Measurements from ENCODE around the gene ANKS3. TPM values are rescaled to one million over a fixed set of nuclear protein-coding genes. Genes with fewer than 3 reads are reported as not detected.

The ANKS3 gene
- total and polyA plus RNA-seq, 8 donors: 8.7 to 69.1 (median 12.6) TPM

DNA sequence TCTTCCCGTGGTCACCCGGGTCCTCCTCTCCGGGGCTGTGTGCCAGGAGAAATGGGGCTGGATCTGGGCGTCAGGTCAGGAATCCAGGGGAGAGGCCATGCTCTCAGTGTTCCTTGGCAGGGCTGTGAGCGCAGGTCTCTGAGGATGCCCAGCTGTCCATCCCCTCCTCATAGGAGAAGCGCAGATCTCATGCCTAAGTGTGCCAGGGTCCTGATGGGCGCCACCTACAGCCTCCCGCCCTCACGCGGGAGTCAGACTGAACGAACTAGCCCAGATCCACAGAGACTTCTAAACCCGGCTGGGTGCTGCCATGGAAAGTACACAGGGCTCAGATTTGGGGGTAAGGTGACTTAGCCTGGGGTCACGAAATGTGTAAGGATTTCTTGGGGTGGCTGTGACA, 85.2 kb downstream of the ANKS3 start:
- no peak for DNase-seq
- 95 to 98% methylated on average over 13 of the region's 13 CpGs for WGBS, 2 donors
- no peaks in the 10 kb centered on the region for H3K9me3 ChIP-seq
- peaks cover 9 to 14% (median 13%) of the 10 kb centered on the region in 3 donors for H3K4me1 ChIP-seq
- TF ChIP-seq, protein P1, sequence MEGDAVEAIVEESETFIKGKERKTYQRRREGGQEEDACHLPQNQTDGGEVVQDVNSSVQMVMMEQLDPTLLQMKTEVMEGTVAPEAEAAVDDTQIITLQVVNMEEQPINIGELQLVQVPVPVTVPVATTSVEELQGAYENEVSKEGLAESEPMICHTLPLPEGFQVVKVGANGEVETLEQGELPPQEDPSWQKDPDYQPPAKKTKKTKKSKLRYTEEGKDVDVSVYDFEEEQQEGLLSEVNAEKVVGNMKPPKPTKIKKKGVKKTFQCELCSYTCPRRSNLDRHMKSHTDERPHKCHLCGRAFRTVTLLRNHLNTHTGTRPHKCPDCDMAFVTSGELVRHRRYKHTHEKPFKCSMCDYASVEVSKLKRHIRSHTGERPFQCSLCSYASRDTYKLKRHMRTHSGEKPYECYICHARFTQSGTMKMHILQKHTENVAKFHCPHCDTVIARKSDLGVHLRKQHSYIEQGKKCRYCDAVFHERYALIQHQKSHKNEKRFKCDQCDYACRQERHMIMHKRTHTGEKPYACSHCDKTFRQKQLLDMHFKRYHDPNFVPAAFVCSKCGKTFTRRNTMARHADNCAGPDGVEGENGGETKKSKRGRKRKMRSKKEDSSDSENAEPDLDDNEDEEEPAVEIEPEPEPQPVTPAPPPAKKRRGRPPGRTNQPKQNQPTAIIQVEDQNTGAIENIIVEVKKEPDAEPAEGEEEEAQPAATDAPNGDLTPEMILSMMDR (IDR thresholded peaks at IDR 0.05): no peak
- H3K27ac ChIP-seq: no peak overlapping the region
- H3K27me3 ChIP-seq: no peaks in the 10 kb centered on the region
- no peak overlapping the region for H3K4me3 ChIP-seq
- ATAC-seq: no peak
- FAIRE-seq: no peak
- intact Hi-C loops (cut with DNase I): no loop called here
- H3K36me3 ChIP-seq: peaks cover 0 to 15% (median 0%) of the 10 kb centered on the region in 3 donors

GRCh38 chr16:4647644-4647980, 86.5 kb downstream of the ANKS3 start:
- 95 to 97% methylated on average over 8 of the region's 8 CpGs for WGBS, 2 donors
- Histone ChIP-seq H3K36me3 (peaks cover 0 to 12% (median 0%) of the 10 kb centered on the region in 3 donors), H3K9me3 (no peaks in the 10 kb centered on the region), H3K4me1 (peaks cover 0 to under 1% (median under 1%) of the 10 kb centered on the region in 3 donors), H3K4me3 (no peak overlapping the region), H3K27ac (no peak overlapping the region), H3K27me3 (no peaks in the 10 kb centered on the region)
- DNase-seq (no peak), FAIRE-seq (no peak), ATAC-seq (no peak)
- intact Hi-C loops (cut with DNase I): no loop called here
- TF ChIP-seq, protein P1 (IDR thresholded peaks at IDR 0.05): no peak

- no peaks in the 10 kb centered on the region for H3K4me1 ChIP-seq
- H3K36me3 ChIP-seq: peaks cover 0 to 8% (median 0%) of the 10 kb centered on the region in 3 donors
- FAIRE-seq (no peak), DNase-seq (no peak), ATAC-seq (no peak)
- no peaks in the 10 kb centered on the region for H3K27me3 ChIP-seq
- WGBS, 2 donors: 95 to 96% methylated on average over 21 to 22 of the region's 22 CpGs
- H3K27ac ChIP-seq: no peak overlapping the region
- intact Hi-C loops (cut with DNase I): no loop called here
- no peaks in the 10 kb centered on the region for H3K9me3 ChIP-seq
- H3K4me3 ChIP-seq: no peak overlapping the region
- TF ChIP-seq, protein P1 (IDR thresholded peaks at IDR 0.05): no peak
Observed at GRCh38 chr16:4646773-4647643, 87.1 kb downstream of the ANKS3 start.

Small RNA genes lying within 50 kb of the gene (microRNA-seq; reads per million reads assigned to microRNA genes)
- 0 to 0.77 reads per million in 2 donors for gene MIR6769A

Other genes with a start within 250 kb of the ANKS3 start
- 10 to 100 TPM; 16.3 to 20.1 (median 18.9) TPM for gene CDIP1, start 195.5 kb downstream of the ANKS3 start, total RNA-seq
- 10 to 100 TPM; 13.6 to 24.4 TPM for gene CDIP1, start 195.5 kb downstream of the ANKS3 start, polyA plus RNA-seq
- gene C16orf96, start 177.9 kb downstream of the ANKS3 start, total RNA-seq: under 1 TPM; 0.28 to 0.47 (median 0.34) TPM
- gene C16orf96, start 177.9 kb downstream of the ANKS3 start, polyA plus RNA-seq: under 1 TPM; 0.30 to 0.31 TPM
- 10 to 100 TPM in 5 of 6 donors, 1 to 10 TPM in 1; 9.1 to 19.4 (median 14.3) TPM for gene UBALD1, start 119.4 kb downstream of the ANKS3 start, total RNA-seq
- 10 to 100 TPM; 29.3 to 42.5 TPM for gene UBALD1, start 119.4 kb downstream of the ANKS3 start, polyA plus RNA-seq
- 10 to 100 TPM; 29.0 to 43.8 (median 33.0) TPM for gene MGRN1, start 109.4 kb downstream of the ANKS3 start, total RNA-seq
- 10 to 100 TPM; 17.2 to 29.9 TPM for gene MGRN1, start 109.4 kb downstream of the ANKS3 start, polyA plus RNA-seq
- gene NUDT16L1, start 40.7 kb downstream of the ANKS3 start, total RNA-seq: 10 to 100 TPM in 5 of 6 donors, 1 to 10 TPM in 1; 7.0 to 16.5 (median 12.8) TPM
- 10 to 100 TPM; 17.3 to 32.3 TPM for gene NUDT16L1, start 40.7 kb downstream of the ANKS3 start, polyA plus RNA-seq
- 1 to 10 TPM in 1 of 6 donors, under 1 TPM in 5; 0.23 to 1.0 (median 0.58) TPM for gene DNAAF8, start 266 bp upstream of the ANKS3 start, total RNA-seq
- gene DNAAF8, start 266 bp upstream of the ANKS3 start, polyA plus RNA-seq: 1 to 10 TPM in 1 of 2 donors, under 1 TPM in 1; 0.52 to 1.0 TPM
- 10 to 100 TPM in 1 of 6 donors, 1 to 10 TPM in 5; 5.5 to 10.0 (median 7.2) TPM for gene ZNF500, start 32.9 kb upstream of the ANKS3 start, total RNA-seq
- 10 to 100 TPM in 1 of 2 donors, 1 to 10 TPM in 1; 6.5 to 14.1 TPM for gene ZNF500, start 32.9 kb upstream of the ANKS3 start, polyA plus RNA-seq
- not detected for gene SEPTIN12, start 54.1 kb upstream of the ANKS3 start, total RNA-seq
- gene SEPTIN12, start 54.1 kb upstream of the ANKS3 start, polyA plus RNA-seq: 1 to 10 TPM in 1 of 2 donors, not detected in 1; 1.4 TPM
- gene SMIM22, start 61.1 kb upstream of the ANKS3 start, total RNA-seq: 10 to 100 TPM; 49.2 to 69.1 (median 63.2) TPM
- gene SMIM22, start 61.1 kb upstream of the ANKS3 start, polyA plus RNA-seq: 100 to 1,000 TPM; 176 to 367 TPM
- gene ROGDI, start 68.4 kb upstream of the ANKS3 start, total RNA-seq: 10 to 100 TPM; 12.3 to 18.3 (median 13.0) TPM
- 10 to 100 TPM; 55.0 to 63.0 TPM for gene ROGDI, start 68.4 kb upstream of the ANKS3 start, polyA plus RNA-seq
- gene GLYR1, start 113.0 kb upstream of the ANKS3 start, total RNA-seq: 10 to 100 TPM; 27.2 to 58.6 (median 40.4) TPM
- gene GLYR1, start 113.0 kb upstream of the ANKS3 start, polyA plus RNA-seq: 10 to 100 TPM; 33.0 to 41.4 TPM
- 10 to 100 TPM; 10.4 to 17.3 (median 12.4) TPM for gene UBN1, start 113.2 kb upstream of the ANKS3 start, total RNA-seq
- 10 to 100 TPM in 1 of 2 donors, 1 to 10 TPM in 1; 8.0 to 10.1 TPM for gene UBN1, start 113.2 kb upstream of the ANKS3 start, polyA plus RNA-seq
- 10 to 100 TPM; 10.4 to 19.8 (median 12.9) TPM for gene PPL, start 202.9 kb upstream of the ANKS3 start, total RNA-seq
- gene PPL, start 202.9 kb upstream of the ANKS3 start, polyA plus RNA-seq: 10 to 100 TPM; 15.7 to 27.2 TPM
- under 1 TPM; 0.22 to 0.79 (median 0.62) TPM for gene SEC14L5, start 224.1 kb upstream of the ANKS3 start, total RNA-seq
- under 1 TPM; 0.27 to 0.40 TPM for gene SEC14L5, start 224.1 kb upstream of the ANKS3 start, polyA plus RNA-seq